ENCODE results near the gene PRRT1.

Gene PRRT1

DNA sequence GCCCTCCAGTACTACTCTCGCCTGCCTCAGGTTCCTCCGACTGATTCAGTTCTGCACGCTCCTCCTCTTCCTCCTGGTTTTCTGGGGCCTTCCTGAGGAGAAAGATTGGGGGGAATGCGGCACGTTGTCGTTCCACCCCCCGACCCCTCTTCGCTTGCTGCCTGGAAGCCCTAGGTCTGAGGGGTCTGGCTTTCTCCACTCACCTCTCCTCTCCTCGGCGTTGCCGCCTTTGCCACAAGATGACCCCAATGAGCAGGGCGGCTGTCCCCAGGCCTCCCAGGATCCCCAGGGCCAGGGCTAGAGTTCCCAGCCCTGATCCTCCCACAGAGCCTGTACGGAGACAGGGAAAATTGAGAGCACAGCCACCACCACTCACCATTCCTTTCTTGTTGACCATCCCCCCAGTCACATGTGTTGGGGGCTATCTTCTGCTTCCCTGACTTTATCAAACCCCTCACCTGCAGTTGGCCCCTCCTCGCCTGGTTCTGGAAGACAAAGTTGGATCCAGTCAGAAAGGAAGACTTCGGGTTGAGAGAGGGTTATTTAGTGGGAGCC lies 29.5 kb upstream of the PRRT1 start:
- Histone ChIP-seq H3K9me3 (no peaks in the 10 kb centered on the region), H3K36me3 (peaks cover 8 to 49% (median 33%) of the 10 kb centered on the region in 3 donors), H3K27me3 (no peaks in the 10 kb centered on the region), H3K4me1 (peaks cover 0 to 45% (median 33%) of the 10 kb centered on the region in 4 donors), H3K27ac (peak overlapping the region in 1 of 2 donors; percentile 9), H3K4me3 (no peak overlapping the region)
- DNase-seq = no peak
- intact Hi-C loops (cut with DNase I; ENCODE audit: low total_unique reads) = no loop called here
- TF ChIP-seq, protein P1, sequence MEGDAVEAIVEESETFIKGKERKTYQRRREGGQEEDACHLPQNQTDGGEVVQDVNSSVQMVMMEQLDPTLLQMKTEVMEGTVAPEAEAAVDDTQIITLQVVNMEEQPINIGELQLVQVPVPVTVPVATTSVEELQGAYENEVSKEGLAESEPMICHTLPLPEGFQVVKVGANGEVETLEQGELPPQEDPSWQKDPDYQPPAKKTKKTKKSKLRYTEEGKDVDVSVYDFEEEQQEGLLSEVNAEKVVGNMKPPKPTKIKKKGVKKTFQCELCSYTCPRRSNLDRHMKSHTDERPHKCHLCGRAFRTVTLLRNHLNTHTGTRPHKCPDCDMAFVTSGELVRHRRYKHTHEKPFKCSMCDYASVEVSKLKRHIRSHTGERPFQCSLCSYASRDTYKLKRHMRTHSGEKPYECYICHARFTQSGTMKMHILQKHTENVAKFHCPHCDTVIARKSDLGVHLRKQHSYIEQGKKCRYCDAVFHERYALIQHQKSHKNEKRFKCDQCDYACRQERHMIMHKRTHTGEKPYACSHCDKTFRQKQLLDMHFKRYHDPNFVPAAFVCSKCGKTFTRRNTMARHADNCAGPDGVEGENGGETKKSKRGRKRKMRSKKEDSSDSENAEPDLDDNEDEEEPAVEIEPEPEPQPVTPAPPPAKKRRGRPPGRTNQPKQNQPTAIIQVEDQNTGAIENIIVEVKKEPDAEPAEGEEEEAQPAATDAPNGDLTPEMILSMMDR (IDR thresholded peaks at IDR 0.05) = no peak

DNA sequence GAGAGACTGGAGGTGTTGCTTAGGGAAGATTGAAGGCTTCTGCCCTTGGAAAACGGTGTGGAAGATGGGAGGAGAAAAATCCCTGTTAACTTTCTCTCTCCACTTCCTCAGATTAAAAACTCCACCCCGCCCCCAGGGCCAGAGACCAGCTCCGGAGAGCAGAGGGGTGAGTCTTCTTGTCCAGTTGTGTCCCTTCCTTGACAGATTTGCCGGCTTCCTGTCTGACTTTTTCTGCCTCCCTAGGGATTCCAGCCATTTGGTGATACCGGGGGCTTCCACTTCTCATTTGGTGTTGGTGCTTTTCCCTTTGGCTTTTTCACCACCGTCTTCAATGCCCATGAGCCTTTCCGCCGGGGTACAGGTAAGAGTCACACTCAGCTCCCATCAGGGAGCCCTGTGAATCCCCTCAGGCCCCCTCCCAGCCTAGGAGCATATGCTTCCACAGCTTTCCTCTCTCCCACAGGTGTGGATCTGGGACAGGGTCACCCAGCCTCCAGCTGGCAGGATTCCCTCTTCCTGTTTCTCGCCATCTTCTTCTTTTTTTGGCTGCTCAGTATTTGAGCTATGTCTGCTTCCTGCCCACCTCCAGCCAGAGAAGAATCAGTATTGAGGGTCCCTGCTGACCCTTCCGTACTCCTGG lies 28.1 kb upstream of the PRRT1 start:
- Histone ChIP-seq H3K4me1 (peaks cover 0 to 50% (median 34%) of the 10 kb centered on the region in 4 donors), H3K36me3 (peaks cover 8 to 46% (median 31%) of the 10 kb centered on the region in 3 donors), H3K27ac (peak overlapping the region; percentile 95 to 96), H3K27me3 (no peaks in the 10 kb centered on the region), H3K4me3 (no peak overlapping the region), H3K9me3 (no peaks in the 10 kb centered on the region)
- intact Hi-C loops (cut with DNase I; ENCODE audit: low total_unique reads) = no loop called here
- no peak for DNase-seq
- TF ChIP-seq, protein P1 (IDR thresholded peaks at IDR 0.05) = no peak

DNA sequence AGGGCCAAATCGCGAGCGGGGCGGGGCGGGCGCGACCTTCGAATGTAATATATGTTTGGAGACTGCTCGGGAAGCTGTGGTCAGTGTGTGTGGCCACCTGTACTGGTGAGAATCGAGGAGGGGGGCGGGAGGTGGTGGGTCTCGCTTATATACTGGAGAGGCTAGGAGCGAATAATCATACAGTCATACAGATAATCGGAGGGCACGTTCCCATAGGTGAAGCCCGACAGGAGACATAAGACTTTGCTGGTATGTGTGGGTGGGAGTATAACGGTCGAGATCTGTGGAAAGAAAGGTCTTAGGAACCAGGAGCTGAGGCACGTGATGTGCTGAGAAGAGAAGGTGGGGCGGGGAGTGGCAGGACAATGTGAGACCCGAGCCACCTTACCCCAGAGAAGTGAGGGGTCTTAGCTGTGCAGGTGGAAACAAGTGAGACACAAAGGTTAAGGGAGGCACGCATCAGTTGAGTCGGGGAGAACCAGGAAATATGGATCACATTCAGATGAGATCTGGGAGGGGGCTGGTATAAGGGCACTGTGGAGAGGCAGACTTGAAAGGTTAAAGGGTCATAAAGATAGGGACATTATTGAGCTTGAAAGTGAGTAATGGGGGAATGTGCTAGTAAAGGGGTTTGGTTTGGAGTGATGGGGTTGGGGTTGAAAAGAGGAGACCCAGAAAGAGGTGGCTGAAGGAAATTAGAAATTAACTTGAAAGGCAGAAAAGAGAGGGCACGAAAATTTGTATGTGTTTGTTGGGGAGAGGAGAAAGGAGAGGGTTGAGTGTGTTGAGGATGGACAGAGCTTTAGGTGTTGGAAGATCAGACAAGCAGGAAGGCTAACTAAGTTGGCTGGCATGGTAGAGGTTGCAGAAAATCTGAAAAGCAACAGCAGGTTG lies 27.1 kb upstream of the PRRT1 start:
- no peak for DNase-seq
- TF ChIP-seq, protein P1 (IDR thresholded peaks at IDR 0.05) = no peak
- Histone ChIP-seq H3K36me3 (peaks cover 8 to 43% (median 28%) of the 10 kb centered on the region in 3 donors), H3K4me3 (peak overlapping the region; percentile 80 to 95), H3K9me3 (no peaks in the 10 kb centered on the region), H3K4me1 (peaks cover 0 to 50% (median 38%) of the 10 kb centered on the region in 4 donors), H3K27me3 (no peaks in the 10 kb centered on the region), H3K27ac (peak overlapping the region; percentile 95 to 96)
- intact Hi-C loops (cut with DNase I; ENCODE audit: low total_unique reads) = no loop called here

DNA sequence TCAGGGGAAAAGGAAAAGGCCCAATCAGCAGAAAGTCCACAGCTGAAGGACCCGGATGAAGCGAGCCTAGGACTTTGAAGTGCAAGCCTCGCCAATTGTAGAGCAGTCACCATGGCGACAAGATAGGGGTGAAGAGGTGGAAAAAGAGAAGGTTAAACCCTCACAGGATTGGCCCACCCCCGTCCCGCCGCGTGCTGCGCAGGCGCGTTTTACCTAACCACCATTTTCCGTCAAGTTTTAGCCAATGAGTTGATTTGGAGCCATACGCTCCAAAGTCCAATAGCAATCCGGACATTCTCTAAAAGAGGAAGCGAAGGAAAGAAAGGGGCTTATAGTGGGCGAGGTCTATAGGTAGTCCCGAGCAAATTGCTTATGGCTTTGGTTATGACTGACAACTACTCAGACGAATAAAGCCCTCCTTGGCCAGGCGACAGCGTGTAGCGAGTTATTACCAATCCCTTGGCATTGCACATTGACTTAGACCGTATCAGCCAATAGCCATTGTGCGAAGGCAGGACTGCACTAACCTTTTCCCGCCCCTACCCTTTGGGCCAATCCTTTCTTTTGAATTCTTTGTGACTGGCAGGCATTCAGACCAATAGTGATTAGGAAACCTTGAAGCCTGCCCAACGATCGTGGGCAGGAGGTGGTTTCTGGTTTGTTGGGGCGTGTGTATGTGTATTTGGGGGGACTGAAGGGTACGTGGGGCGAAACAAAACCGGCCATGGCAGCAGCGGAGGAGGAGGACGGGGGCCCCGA lies 26.2 kb upstream of the PRRT1 start, which contains the start of gene RNF5:
Gene RNF5, plus strand, starts transcription at position 618 of the 759 bp plus-strand sequence. Its CDS starts 107 bp downstream, at position 725.
- peak; percentile 99 for DNase-seq
- Histone ChIP-seq H3K9me3 (no peaks in the 10 kb centered on the region), H3K27me3 (no peaks in the 10 kb centered on the region), H3K27ac (peak within 1 kb of the TSS; percentile 95 to 96), H3K4me3 (peak within 1 kb of the TSS; percentile 80 to 95), H3K36me3 (peaks cover 8 to 35% (median 19%) of the 10 kb centered on the region in 3 donors), H3K4me1 (peaks cover 0 to 54% (median 39%) of the 10 kb centered on the region in 4 donors)
- TF ChIP-seq, protein P1 (IDR thresholded peaks at IDR 0.05) = peak in 1 of 2 experiments; percentile 19
- intact Hi-C loops (cut with DNase I; ENCODE audit: low total_unique reads) = no loop called here

Measured in tibial artery (tissue), 4 donors.